NCI-H524 treated with DMSO at 0.1 percent for 48 hours (cell line): ENCODE results near the gene SHPK.

Source experiments
- DNase-seq: peaks from one replicate; lab custom pipeline; 2025; lab: John Stamatoyannopoulos, UW

Gene SHPK

GRCh38 chr17:3636154-3636907 lies at the start of gene SHPK, which contains the start of gene CTNS:
TSS of gene SHPK (minus strand) at chr17:3636250. CDS start at chr17:3636219, 31 bp downstream.
TSS of gene CTNS (plus strand) at chr17:3636760. CDS start at chr17:3640207, 3,447 bp downstream.
- peak; percentile 29 for DNase-seq

DNA sequence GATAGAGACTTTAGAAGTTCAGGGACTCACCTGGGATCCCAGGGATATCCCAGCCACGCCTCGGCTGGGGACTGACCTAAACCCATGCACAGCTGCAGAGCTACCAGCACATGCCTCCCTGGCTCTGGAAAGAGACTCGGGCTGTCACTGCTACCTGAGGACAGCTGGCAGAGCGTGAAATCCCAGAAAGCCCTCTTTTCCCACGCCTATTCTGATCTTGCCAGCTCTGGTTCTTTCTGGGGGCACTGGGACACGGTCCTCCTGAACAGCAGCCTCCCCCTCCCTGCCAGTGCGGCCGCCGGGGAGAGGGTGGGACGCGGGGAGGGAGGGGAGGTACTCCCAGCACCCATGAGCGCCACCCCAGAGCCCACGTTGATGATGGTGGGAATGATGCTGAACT lies 49.1 kb upstream of the SHPK start:
- DNase-seq, result no peak

GRCh38 chr17:3683054-3683511 lies 47.0 kb upstream of the SHPK start:
- no peak for DNase-seq

DNA sequence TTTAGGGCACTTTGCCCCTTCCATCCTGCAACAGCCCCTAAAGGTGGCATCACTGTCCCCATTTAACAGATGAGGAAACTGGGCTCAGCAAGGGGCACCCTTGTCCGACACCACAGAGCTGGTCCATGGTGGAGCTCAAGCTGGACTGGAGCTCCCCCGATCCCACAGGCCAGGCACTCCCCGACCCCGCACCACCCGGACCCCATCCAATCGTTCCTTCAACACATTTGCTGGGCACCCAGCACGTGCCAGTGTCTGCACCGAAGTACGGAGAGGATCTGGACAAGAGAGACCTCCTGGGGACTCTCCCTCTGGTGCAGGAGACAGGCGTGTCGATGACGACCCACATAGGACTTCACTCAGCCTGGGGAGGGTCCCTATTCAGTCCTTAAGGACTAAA lies 46.0 kb upstream of the SHPK start:
- DNase-seq, result no peak

GRCh38 chr17:3681565-3681964 lies 45.5 kb upstream of the SHPK start:
- DNase-seq, result no peak

DNA sequence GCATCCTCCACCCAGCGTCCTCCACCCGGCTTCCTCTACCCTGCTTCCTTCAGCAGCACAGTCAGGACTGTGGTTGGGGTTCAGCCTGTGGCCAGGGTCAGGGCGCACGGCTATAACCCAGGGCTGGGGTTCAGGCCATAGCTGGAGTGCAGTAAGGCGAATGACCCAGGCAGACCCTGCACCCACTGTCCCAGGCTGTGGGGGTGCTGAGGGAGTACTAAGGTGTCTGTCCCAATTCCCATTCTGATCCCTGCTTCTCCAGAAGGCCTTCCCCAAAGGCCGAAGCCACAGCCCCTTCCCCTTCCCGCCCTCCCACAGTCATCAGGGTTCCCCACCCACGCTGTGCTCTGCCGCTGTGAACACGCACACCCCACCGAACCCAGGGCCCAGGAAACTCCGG lies 45.0 kb upstream of the SHPK start:
- DNase-seq, result no peak

DNA sequence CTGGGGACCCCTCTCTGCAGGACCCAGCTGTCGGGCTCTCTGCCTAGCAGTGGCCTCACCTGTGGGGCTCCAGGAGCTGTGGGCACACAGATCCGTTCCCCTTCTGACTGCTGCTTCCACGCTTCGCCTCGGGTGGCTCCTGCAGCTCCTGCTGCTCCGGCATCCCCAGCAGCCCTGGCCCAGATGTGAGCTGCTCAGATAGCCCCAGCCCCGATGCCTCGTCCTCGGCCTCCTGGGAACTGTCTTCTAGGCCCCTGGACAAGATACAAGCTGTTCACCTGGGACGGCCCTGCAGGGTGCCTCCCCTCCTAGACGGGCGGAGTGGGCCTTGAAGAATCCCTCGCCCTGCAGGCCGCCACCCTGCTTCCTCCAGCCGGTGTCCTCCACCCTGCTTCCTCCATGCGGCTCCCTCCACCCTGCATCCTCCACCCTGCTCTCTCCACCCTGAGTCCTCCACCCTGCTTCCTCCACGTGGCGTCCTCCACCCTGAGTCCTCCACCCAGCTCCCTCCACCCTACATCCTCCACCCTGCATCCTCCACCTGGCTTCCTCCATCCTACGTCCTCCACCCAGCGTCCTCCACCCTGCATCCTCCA lies 43.6 kb upstream of the SHPK start:
- DNase-seq, result no peak

DNA sequence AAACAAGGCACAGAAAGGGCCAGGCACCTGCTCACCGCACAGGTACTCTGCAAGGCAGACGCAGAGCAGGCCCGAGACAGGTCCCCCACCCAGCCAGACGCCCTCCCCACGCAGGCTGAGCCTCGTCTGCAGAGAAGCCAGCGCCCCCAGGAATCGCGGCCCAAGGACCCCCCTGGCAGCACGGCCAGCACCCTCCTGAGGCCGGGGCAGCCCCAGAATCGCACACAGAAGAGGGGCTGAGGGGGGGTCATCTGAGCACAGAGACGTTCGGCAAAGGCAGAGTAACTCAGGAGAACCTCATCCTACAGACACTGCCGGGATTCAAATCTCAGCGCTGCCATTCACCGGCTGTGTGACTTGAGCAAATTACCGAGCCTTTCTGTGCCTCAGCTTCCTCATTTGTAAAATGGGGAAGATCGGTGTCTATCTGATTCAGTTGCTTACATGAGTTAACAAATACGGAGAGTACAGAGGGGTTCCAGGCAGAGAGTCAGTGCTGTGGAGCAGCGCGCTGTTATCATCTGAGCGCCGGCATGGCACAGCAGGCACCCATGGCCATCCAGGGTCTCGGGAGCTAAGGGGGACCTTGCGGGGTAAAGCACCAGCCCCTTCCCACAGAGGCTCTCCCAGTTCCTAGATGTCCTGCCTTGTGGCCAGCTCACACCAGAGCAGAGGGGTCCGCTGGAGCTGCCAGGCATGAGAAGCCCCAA lies 42.9 kb upstream of the SHPK start:
- no peak for DNase-seq

DNA sequence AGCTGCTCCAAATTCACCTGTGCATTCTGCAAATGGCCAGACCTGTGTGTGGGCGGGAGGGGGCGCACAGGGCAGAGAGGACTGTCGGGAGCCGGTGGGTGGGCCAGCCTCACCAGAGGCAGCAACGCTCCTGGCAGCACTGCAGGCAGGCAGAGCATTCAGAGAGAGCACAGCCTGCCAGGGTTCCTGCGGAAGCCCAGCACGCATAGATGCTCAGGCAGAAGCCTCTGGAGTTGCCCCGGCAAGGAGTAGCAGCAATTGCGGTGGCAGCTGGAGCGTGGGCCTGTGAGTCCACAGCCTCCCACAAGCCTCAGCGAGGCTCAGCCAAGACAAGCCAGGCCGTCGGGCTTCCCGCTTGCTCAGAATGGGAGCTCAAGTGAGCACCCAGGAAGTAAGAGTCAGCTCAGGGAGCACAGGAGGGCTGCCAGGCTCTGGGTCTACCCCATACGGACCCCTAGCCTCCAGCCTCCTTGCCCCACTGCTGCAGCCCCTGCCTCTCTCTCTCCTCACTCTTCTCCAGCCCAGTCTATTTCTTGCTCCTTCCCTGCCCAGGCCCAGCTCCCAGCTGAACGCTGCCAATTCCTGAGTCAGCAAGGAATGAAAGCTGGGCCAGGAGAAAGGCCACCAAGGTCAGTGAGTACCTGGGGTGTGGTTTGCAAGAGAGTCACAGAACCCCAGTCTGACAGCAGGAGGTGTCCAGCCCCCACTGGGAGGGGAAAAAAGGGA lies 42.2 kb upstream of the SHPK start:
- DNase-seq, result no peak

- no peak for DNase-seq
These were observed 39.8 kb upstream of the SHPK start for GRCh38 chr17:3675886-3676285.

GRCh38 chr17:3672571-3672970 lies 36.5 kb upstream of the SHPK start:
- DNase-seq, result no peak

- no peak for DNase-seq
These were observed 33.5 kb upstream of the SHPK start for GRCh38 chr17:3669548-3669947.

DNA sequence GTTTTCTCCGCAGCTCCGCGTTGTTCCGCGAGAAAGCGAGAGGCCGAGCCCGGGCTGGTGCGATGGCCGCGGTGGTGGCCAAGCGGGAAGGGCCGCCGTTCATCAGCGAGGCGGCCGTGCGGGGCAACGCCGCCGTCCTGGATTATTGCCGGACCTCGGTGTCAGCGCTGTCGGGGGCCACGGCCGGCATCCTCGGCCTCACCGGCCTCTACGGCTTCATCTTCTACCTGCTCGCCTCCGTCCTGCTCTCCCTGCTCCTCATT lies 33.0 kb upstream of the SHPK start:
- DNase-seq, result no peak

DNA sequence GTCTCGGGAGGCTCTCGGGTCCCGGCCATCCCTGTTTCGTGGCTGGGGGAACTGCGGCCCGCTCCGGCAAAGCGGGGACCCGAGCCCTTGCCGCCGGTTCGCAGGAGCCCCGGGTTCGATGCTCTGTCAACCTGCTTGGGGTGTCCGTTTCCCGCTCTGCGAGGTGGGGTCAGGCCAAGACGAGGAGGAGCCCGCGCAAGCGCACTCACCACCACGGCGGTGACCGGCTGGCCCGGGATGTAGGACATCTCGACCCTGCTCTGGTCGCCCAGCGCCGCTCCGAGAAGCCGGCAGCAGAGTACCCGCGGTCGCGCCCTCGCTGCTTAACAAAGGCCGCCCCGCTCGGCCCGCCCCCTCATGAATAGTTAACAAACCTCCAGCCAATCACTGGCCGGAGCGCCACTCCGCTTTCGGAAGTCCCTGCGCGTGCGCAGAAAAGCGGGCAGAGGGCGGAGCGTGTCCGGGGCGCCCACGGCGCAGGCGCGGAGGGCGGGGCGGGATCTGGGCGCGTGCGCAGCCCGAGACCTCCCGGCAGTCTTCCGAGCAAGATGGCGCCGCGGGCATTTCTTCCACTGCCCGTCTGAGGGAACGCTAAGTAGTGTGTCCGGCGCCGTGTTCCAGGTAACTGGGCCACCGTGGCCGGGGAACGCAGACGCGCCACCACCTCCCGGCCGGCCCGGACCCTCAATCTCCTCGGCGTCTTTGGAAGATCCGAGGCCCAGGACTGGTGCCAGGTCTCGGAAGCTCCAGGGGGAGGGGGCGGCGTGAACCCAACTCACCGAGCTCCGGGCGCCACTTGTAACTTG lies 32.4 kb upstream of the SHPK start, which contains the start of the genes EMC6 and TAX1BP3:
Gene EMC6 (plus strand): TSS at position 534 of the 806 bp plus-strand sequence. CDS start 335 bp downstream, outside the sequence.
Gene TAX1BP3 (minus strand): TSS at position 300 of the 806 bp plus-strand sequence. CDS start 52 bp downstream, at position 248.
- peak; percentile 17 for DNase-seq

GRCh38 chr17:3667366-3668278 lies 31.6 kb upstream of the SHPK start:
- no peak for DNase-seq

- DNase-seq, result no peak
These were observed 30.5 kb upstream of the SHPK start for GRCh38 chr17:3666516-3666915.

DNA sequence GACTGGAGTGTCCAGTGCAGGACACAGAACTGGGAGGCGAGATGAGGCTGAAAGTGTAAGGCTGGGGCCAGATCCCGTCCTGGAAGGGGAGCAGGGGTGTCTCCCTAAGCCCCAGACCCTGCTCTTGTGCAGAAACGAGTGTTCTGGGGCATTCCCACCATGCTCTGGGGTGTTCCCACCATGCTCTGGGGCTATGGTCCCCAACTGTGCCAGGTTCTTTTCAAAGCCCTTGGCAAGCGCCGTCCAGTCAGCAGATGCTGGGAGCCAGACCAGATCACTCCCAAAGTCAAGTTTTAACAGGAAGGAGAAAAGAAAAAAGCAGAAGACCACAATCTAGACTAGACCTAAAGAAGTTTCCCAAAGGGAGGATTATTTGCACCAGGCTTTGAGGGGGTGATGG lies 29.8 kb upstream of the SHPK start:
- DNase-seq, result no peak

DNA sequence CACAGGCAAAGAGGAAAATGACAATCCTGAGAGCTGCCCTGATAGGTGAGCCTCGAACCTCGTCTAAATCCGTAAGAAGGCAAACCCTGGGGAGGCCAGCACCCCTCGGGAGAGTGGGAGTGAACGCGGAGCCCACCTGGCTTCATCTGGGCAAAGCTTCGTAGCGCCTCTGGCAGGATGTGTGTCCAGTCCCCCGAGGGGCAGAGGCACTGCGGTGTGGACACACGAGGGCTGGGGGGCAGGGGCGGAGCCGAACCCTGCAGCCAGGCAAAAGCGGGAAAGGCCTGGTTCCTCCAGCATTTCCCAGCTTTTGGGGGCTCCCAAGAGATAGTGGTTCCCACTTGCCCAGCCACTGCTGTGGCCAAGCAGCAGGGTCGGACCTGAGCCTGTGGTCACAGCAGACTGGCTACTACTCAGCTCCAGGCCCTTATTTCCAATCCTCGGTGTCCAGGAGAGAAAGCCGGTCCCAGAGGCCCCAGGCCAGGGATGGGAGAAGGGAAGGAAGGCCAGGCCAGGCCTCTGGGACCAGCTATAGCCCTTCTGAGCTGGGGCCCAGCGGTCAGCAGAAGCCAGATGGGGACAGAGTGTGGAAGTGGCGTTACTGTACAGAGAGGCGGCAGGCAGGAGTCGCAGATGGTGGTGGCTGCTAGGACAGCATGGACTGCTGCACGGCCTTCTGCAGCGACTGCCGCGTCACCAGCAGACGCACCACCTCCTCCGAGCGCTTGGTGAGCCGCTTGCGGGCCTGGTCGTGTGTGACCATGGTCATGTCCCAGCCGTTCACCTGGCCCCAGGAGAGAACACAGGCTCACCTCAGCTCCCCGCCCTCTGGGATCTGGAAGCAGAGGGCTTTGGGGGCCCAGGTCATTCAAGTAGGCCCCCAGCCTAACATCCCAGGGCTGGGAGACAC lies 27.3 kb upstream of the SHPK start:
- no peak for DNase-seq

DNA sequence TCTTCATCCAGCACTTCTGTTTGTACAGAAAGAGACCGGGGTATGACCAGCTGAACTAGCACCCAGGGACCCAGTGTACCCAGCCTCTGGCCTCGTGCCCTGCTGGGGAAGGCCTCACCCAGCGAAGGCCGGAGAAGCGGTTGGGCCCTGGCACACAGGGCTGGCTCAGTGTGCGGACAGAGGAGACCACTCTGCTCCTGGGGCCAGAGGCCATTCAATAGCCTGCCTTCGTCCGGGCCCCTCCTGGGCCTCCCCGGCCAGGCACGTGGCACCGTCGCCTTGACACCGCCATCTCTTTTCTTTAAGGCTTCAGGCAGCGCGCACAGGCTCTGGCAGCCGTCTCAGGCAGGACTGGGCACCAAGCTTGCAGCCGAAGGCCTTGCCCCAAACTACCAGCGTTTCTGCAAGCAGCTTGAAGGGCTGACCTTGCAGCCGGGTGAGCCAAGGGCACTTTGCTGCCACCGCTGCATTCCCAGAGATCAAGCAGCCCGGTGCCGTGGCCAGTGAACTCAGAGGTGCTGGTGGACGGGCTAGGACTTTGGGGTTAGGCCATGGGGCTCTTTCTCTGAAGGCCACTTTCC lies 24.4 kb upstream of the SHPK start:
- no peak for DNase-seq
